Trophoblast cell (in vitro differentiated cells and primary cell): ENCODE data around the gene PROX2.

Experiments used
- DNase-seq, 2 donors: peaks; one replicate each; pipeline ENCODE4 v3.0.0-alpha.2; 2016
- H2AFZ ChIP-seq: 2 replicates; pipeline ENCODE4 v1.6.1; 2013; ENCODE audit warnings: low read length, moderate library complexity, mild to moderate bottlenecking; ENCODE audit not compliant: insufficient read depth, poor library complexity
- H2AK5ac ChIP-seq: 2 replicates; pipeline ENCODE4 v1.6.1; 2013; ENCODE audit warnings: mild to moderate bottlenecking, low read length
- H2BK120ac ChIP-seq: 2 replicates; pipeline ENCODE4 v1.6.1; 2013; ENCODE audit warnings: low read length, mild to moderate bottlenecking, moderate library complexity; ENCODE audit not compliant: insufficient read depth, poor library complexity
- H2BK12ac ChIP-seq: 2 replicates; pipeline ENCODE4 v1.6.1; 2013; ENCODE audit warnings: mild to moderate bottlenecking, low read length, moderate library complexity
- H2BK5ac ChIP-seq: 2 replicates; pipeline ENCODE4 v1.6.1; 2013; ENCODE audit warnings: low read length, low read depth, moderate library complexity, mild to moderate bottlenecking; ENCODE audit not compliant: poor library complexity
- H3K14ac ChIP-seq: 2 replicates; pipeline ENCODE4 v1.6.1; 2013; ENCODE audit warnings: mild to moderate bottlenecking, low read length
- H3K18ac ChIP-seq: 2 replicates; pipeline ENCODE4 v1.6.1; 2013; ENCODE audit warnings: mild to moderate bottlenecking, low read length
- H3K23ac ChIP-seq: 2 replicates; pipeline ENCODE4 v1.6.1; 2013; ENCODE audit warnings: low read length
- H3K27ac ChIP-seq: 2 replicates; pipeline ENCODE4 v1.5.1; 2013; ENCODE audit warnings: low read depth, mild to moderate bottlenecking, inconsistent platforms, low read length, moderate library complexity
- H3K27me3 ChIP-seq: 2 replicates; pipeline ENCODE4 v1.6.1; 2013; ENCODE audit warnings: inconsistent platforms, mild to moderate bottlenecking, low read length, moderate library complexity; ENCODE audit not compliant: insufficient read depth
- H3K36me3 ChIP-seq, 2 experiments: 1 replicate in 1 of 2; 2 replicates in 1 of 2; pipeline ENCODE4 v1.6.1; 2013; ENCODE audit warnings: low read length in 2 of 2, mild to moderate bottlenecking in 2 of 2, moderate library complexity in 1 of 2; ENCODE audit not compliant: insufficient read depth in 2 of 2, control insufficient read depth in 1 of 2
- H3K4ac ChIP-seq: 2 replicates; pipeline ENCODE4 v1.6.1; 2013; ENCODE audit warnings: low read depth, mild to moderate bottlenecking, low read length, moderate library complexity
- H3K4me1 ChIP-seq, 2 experiments: 1 replicate in 1 of 2; 2 replicates in 1 of 2; pipeline ENCODE4 v1.6.1; 2013; ENCODE audit warnings: low read length in 2 of 2, mild to moderate bottlenecking in 2 of 2, moderate library complexity in 1 of 2; ENCODE audit not compliant: insufficient read depth in 2 of 2, control insufficient read depth in 1 of 2
- H3K4me2 ChIP-seq: 2 replicates; pipeline ENCODE4 v1.6.1; 2013; ENCODE audit warnings: inconsistent platforms, mild to moderate bottlenecking, low read length, moderate library complexity
- H3K4me3 ChIP-seq: 2 replicates; pipeline ENCODE4 v1.5.1; 2013; ENCODE audit warnings: mild to moderate bottlenecking, low read depth, low read length, inconsistent platforms
- H3K79me1 ChIP-seq: one replicate; pipeline ENCODE4 v1.6.1; 2013; ENCODE audit warnings: low read length
- H3K79me2 ChIP-seq: 2 replicates; pipeline ENCODE4 v1.6.1; 2013; ENCODE audit warnings: low read length, mild to moderate bottlenecking; ENCODE audit not compliant: control insufficient read depth, insufficient read depth, poor library complexity
- H3K9ac ChIP-seq: 2 replicates; pipeline ENCODE4 v1.6.1; 2013; ENCODE audit warnings: mild to moderate bottlenecking, low read length
- H3K9me3 ChIP-seq: 2 replicates; pipeline ENCODE4 v1.6.1; 2013; ENCODE audit warnings: low read depth, mild to moderate bottlenecking, control low read depth, inconsistent platforms, low read length; ENCODE audit not compliant: insufficient read depth
- H4K12ac ChIP-seq: 2 replicates; pipeline ENCODE4 v1.6.1; 2013; ENCODE audit warnings: low read depth, mild to moderate bottlenecking, low read length, moderate library complexity
- H4K8ac ChIP-seq: 2 replicates; pipeline ENCODE4 v1.6.1; 2013; ENCODE audit warnings: low read depth, mild to moderate bottlenecking, low read length, moderate library complexity
- H4K91ac ChIP-seq: one replicate; pipeline ENCODE4 v1.6.1; 2013; ENCODE audit warnings: low read depth, mild to moderate bottlenecking, low read length, moderate library complexity
- WGBS: extraction: QIAGEN DNeasy Blood & Tissue Kit; methylation state at CpG from one replicate; pipeline ENCODE4 v1.1.7; 2013; ENCODE audit warnings: missing lambda C conversion rate; ENCODE audit not compliant: insufficient read length, insufficient coverage; ENCODE audit errors: extremely low coverage; 5-methylcytosine and 5-hydroxymethylcytosine counted together

PROX2 gene

GRCh38 chr14:74888164-74889158 lies 12.5 kb upstream of the PROX2 start:
- H3K36me3 ChIP-seq = peaks cover 25 to 28% of the 10 kb centered on the region in 2 experiments
- H3K14ac ChIP-seq = no peak overlapping the region
- H2BK12ac ChIP-seq = no peak overlapping the region
- H2BK5ac ChIP-seq = no peak overlapping the region
- H3K4me2 ChIP-seq = no peak overlapping the region
- no peak overlapping the region for H2AFZ ChIP-seq
- H3K79me1 ChIP-seq = no peaks in the 10 kb centered on the region
- peak overlapping the region; percentile 15 for H3K27ac ChIP-seq
- no peaks in the 10 kb centered on the region for H3K9me3 ChIP-seq
- H2BK120ac ChIP-seq = no peak overlapping the region
- H3K79me2 ChIP-seq = no peaks in the 10 kb centered on the region
- H2AK5ac ChIP-seq = no peak overlapping the region
- H3K27me3 ChIP-seq = no peaks in the 10 kb centered on the region
- no peak overlapping the region for H3K4me3 ChIP-seq
- no peak overlapping the region for H4K8ac ChIP-seq
- H3K23ac ChIP-seq = no peak overlapping the region
- H3K18ac ChIP-seq = no peak overlapping the region
- peaks cover 4 to 13% of the 10 kb centered on the region in 2 experiments for H3K4me1 ChIP-seq
- no peak overlapping the region for H3K4ac ChIP-seq
- H4K91ac ChIP-seq = no peak overlapping the region
- no CpG with 5 or more reads among the region's 12 CpGs for WGBS
- H3K9ac ChIP-seq = no peak overlapping the region
- no peak overlapping the region for H4K12ac ChIP-seq
- peak; percentile 43 to 87 for DNase-seq

GRCh38 chr14:74886001-74886400 lies 10.1 kb upstream of the PROX2 start:
- Histone ChIP-seq H3K27me3 (no peaks in the 10 kb centered on the region), H3K18ac (no peak overlapping the region), H3K4me3 (no peak overlapping the region), H3K14ac (no peak overlapping the region), H2BK12ac (no peak overlapping the region), H4K91ac (no peak overlapping the region), H3K4me1 (peaks cover 9 to 18% of the 10 kb centered on the region in 2 experiments), H3K79me2 (peaks cover 14% of the 10 kb centered on the region), H4K8ac (no peak overlapping the region), H3K27ac (no peak overlapping the region), H3K4ac (no peak overlapping the region), H3K23ac (no peak overlapping the region), H3K9me3 (no peaks in the 10 kb centered on the region), H3K4me2 (no peak overlapping the region), H2AFZ (no peak overlapping the region), H3K36me3 (peaks cover 15% of the 10 kb centered on the region in 2 experiments), H2BK120ac (no peak overlapping the region), H3K9ac (no peak overlapping the region), H3K79me1 (peaks cover 8% of the 10 kb centered on the region), H2AK5ac (no peak overlapping the region), H4K12ac (no peak overlapping the region), H2BK5ac (no peak overlapping the region)
- DNase-seq = peak; percentile 88 to 97
- no CpG with 5 or more reads among the region's 3 CpGs for WGBS

GRCh38 chr14:74882103-74882920 lies 6.4 kb upstream of the PROX2 start:
- Histone ChIP-seq H3K27me3 (no peaks in the 10 kb centered on the region), H2AK5ac (peak overlapping the region; percentile 53), H3K4me3 (peak overlapping the region; percentile 99), H4K8ac (peak overlapping the region; percentile 94), H3K18ac (peak overlapping the region; percentile 87), H3K9me3 (no peaks in the 10 kb centered on the region), H3K36me3 (peaks cover 2 to 3% of the 10 kb centered on the region in 2 experiments), H3K4ac (peak overlapping the region; percentile 69), H3K4me1 (peaks cover 5 to 10% of the 10 kb centered on the region in 2 experiments), H3K23ac (no peak overlapping the region), H4K12ac (peak overlapping the region; percentile 86), H2BK12ac (no peak overlapping the region), H3K79me2 (peaks cover 14% of the 10 kb centered on the region), H2BK5ac (peak overlapping the region; percentile 24), H3K27ac (peak overlapping the region; percentile 36), H3K4me2 (peak overlapping the region; percentile 74), H3K14ac (peak overlapping the region; percentile 90), H4K91ac (peak overlapping the region; percentile 89), H3K9ac (peak overlapping the region; percentile 93), H2BK120ac (peak overlapping the region; percentile 45), H2AFZ (peak overlapping the region; percentile 86), H3K79me1 (peaks cover 8% of the 10 kb centered on the region)
- peak in 1 of 2 donors; percentile 58 for DNase-seq
- no CpG with 5 or more reads among the region's 49 CpGs for WGBS

- peak within 1 kb of the TSS; percentile 95 for H4K8ac ChIP-seq
- no peaks in the 10 kb centered on the region for H3K9me3 ChIP-seq
- H2AFZ ChIP-seq = peak within 1 kb of the TSS; percentile 86
- peaks cover 14% of the 10 kb centered on the region for H3K79me2 ChIP-seq
- H3K4me1 ChIP-seq = peaks cover 5 to 10% of the 10 kb centered on the region in 2 experiments
- peaks cover 2 to 3% of the 10 kb centered on the region in 2 experiments for H3K36me3 ChIP-seq
- H2AK5ac ChIP-seq = peak within 1 kb of the TSS; percentile 53
- H2BK5ac ChIP-seq = peak within 1 kb of the TSS; percentile 93
- peak within 1 kb of the TSS; percentile 69 for H3K4ac ChIP-seq
- H3K14ac ChIP-seq = peak within 1 kb of the TSS; percentile 90
- H3K27ac ChIP-seq = peak within 1 kb of the TSS; percentile 36
- H2BK12ac ChIP-seq = no peak within 1 kb of the TSS
- peaks cover 8% of the 10 kb centered on the region for H3K79me1 ChIP-seq
- peak within 1 kb of the TSS; percentile 99 for H3K4me3 ChIP-seq
- peak within 1 kb of the TSS; percentile 98 for H4K12ac ChIP-seq
- H4K91ac ChIP-seq = peak within 1 kb of the TSS; percentile 89
- peak within 1 kb of the TSS; percentile 94 for H3K18ac ChIP-seq
- H2BK120ac ChIP-seq = peak within 1 kb of the TSS; percentile 76
- peak within 1 kb of the TSS; percentile 88 for H3K4me2 ChIP-seq
- H3K9ac ChIP-seq = peak within 1 kb of the TSS; percentile 93
- no peak within 1 kb of the TSS for H3K23ac ChIP-seq
- no CpG with 5 or more reads among the region's 53 CpGs for WGBS
- H3K27me3 ChIP-seq = no peaks in the 10 kb centered on the region
- DNase-seq = peak; percentile 81 to 90
Observed at GRCh38 chr14:74881431-74882102, 5.6 kb upstream of the PROX2 start, which contains the start of gene DLST. Gene DLST (plus strand): TSS chr14:74881916. CDS start chr14:74881954, 38 bp downstream.
